HG03025 (cell line): ENCODE measurements around the gene CTBP2.
A peak's percentile ranks its signal among the peaks of the same experiment; 100 is the strongest.

ENCODE experiments used
- ATAC-seq: cut with Tn5 transposase; IDR thresholded peaks from one replicate; pipeline ENCODE4 v1.9.1; 2021; ENCODE audit warnings: mild to moderate bottlenecking, moderate library complexity; ENCODE audit not compliant: unreplicated experiment, low FRiP score

CTBP2 gene

DNA sequence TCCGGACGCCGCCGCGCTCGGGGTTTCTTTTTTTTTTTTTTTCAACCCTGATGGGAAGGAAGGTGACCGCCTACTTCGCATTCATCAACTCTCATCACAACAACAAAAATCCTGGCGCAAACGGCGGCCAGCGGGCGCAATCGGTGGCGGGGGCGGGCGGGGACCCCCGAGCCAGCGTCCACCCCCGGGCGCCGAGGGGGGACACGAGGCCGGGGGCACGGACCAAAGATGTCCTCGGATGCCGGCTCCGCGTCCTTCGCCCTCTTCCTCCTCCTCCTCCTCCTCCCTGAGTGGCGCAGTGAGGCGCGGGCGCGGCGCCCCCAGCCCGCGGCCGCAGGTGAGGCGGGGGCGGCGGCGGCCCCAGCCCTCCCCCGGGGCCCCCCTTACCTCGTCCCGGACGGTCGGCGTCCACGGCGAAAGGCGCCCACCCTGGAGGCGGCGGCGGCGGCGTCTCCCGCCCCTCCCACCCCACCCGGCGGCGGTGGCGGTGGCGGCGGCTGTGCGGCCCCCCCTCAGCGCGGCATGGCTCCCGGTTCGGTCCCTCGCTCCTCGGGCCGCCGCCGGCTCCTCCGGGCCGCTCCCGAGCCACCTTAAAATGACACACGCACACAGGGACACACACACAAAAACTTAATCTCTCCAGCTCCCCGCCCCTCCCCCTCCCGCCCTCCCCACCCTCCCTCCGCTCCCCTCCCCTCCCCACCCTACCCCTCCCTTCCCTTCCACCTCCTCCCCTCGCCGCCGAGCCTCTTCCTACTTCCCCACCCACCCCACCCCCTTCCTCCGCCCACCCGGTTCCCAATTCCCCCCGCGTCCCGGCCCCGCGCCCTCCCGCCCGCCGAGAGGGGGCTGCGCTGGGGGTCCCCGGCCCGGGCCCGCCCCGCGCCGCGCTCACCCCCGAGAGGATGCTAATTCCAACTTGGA is at the start of gene CTBP2:
Gene CTBP2, minus strand, starts transcription at position 632 of the 924 bp plus-strand sequence.
- ATAC-seq, result no peak

DNA sequence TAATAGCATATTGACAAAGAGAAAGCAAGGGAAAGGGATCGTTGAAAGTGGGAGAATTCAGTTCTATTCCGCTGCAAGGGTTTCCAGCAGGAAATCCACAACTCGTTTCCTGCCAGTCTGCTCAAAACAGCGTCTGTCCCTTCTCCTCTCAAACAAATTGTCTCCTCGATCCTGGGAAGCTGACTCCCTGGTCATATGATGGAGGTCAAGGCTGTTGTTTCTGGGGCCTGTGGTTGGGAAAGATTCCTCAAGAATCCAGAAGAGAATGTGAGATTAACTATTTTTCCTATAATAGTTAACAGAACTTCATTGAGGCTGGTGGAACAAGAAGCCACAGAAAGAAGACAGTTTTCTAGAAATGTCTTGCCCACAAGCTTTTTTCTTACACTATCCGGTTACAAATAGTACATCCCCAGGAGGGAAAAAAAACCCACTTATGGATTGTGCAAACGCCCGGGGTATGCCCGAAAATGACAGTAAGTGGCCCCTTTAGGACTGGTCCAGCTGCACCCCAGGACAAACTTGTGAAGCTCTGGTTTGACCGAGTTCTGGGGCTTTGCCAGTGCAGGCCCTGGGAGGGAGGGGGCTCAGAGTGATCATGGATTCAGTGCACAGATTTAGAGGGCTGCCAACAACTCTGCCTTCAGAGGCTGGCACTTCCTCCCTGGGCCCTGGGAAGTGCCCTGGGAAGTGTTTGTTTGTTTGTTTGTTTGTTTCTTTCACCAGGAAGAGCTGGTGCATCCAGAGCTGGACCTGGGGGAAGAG is 49.4 kb upstream of the CTBP2 start:
- no peak for ATAC-seq

DNA sequence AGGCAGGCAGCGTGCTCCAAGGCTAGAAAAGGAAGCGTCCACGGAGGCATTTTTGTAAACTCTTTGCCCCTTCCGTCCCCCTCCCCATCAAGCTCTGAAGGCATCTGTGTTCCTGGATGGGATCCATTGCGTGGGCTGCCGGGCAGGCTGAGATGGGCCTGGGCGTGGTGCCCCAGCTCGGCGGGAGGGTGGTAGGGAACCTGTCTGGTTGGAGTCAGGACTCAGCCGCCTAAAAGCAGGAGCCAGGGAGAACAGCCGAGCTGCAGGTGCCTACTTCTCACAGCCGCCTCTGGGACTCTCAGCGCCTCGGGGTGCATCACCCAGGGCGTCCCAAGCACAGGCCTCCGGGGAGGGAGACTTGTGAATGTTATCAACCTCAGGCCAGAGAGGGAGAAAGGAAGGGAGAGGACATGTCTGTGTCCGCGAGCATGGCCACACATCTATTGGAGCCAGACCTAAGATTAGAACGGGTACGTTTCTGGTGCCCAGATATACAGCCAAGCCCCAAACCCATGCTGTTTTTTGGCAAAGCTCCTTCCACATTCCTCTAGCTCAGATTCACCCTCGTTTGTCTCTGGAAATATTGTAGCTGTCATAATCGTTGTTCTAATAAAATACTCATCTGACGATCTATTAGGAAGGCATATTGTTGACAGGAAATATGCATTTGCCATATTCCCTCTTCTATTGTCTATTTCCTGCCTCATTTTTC is 48.6 kb upstream of the CTBP2 start:
- no peak for ATAC-seq

DNA sequence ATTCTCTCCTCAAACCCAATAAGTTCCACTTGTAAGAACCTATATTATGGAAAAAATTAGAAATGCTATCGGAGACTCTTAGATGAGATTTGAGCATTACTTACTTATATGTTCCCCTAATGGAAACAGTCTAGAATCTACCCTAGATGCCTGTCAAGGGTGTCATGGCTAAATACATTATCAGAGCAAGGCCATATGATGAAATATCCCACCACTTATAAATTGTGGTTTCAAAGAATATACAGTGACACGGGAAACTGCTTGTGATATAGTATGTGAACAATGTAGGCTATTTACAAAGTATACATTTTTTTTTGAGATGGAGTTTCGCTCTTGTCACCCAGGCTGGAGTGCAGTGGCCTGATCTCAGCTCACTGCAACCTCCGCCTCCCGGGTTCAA is 46.3 kb upstream of the CTBP2 start:
- no peak for ATAC-seq

DNA sequence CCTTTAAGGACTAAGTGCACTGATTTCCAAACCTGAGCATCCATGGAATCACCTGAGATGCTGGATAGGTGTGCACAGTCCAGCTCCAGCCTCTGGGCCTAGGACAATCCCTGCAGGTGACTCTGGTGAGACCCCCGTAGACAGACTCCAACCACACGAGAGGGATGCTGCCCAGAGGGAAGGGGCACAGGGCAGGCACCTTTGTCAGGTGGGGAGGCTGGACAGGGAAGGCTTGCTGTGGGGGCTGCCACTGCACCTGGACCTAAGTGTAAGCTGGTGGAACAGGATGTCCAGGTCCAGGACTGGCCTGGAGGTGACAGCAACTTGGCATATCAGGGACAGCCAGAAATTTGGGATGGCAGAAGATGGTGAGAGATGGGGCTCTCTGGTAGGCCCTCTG is 45.1 kb upstream of the CTBP2 start:
- no peak for ATAC-seq

DNA sequence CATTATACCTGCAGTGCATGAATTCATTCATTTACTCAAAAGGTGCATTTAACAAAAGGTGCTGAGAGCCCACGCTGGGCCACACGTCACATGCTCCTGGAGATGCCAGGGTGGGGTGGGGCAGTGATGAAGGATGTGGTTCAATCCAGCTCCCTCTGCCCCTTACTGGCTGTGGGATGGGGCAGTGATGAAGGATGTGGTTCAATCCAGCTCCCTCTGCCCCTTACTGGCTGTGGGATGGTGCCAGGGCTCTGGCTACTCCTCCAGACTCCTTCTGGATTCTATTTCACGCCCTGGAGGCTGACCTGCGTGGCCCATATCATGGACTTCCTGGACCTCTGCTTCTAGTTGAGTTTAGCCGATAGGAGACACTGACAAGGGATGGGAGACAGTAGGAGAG is 44.0 kb upstream of the CTBP2 start:
- no peak for ATAC-seq

DNA sequence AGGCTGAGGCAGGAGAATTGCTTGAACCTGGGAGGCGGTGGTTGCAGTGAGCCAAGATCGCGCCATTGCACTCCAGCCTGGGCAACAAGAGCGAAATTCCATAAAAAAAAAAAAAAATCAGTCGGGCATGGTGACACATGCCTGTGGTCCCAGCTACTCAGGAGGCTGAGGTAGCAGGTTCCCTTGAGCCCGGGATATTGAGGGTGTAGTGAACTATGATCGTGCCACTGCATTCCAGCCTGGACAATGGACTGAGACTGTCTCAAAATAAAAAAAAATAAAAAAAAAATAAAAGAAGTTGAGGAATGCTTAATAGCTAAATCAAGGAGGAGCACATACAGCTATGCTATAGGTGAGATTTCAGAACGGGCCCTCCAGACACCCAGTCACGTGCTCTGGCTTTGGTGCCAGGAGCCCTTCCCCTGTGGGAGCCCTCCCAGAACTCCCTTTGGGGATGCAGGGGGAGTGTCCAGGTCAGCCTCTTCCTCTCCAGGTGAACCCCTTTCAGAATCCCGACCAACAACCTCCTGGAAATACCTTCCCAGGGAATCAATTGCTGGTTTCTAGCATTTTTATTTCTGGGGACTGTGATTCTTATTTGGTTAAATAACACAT is 42.9 kb upstream of the CTBP2 start:
- no peak for ATAC-seq

DNA sequence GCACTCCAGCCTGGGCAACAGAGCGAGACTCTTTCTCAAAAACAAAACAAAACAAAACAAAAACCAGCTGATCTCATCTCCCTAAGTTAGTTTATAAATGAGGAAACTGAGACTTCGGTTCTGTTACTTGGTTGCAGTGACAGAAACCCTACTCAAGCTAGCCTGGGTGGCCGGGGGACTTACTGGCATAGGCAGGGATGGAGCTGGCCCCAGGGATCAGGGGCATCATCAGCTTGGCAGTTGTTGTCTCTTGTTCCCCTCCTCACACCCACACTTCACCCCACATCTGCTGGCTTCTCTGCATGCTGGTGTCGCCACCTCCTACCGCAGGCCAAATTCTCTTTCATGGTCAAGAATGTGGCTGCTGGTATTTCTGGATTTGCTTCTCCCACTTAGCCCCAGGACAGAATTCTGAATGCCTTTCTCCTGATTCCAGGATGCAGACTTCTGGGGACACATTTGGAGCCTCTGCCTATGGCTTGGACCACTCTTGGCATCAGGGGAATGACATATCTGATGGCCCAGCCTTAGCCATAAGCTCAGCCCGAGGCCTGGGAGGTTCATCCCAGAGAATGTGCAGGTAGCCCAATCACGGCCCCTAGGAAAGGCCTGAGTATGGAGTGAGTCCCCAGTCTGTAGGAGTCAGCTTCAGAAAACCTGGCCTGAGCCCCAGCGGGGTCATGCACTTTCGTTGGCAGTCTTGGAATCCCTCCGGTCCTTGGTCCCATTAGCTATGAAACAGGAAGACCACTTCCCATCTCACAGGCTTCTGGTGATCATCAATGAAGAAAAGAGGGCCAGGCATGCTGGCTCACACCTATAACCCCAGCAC is 41.6 kb upstream of the CTBP2 start:
- peak; percentile 37 for ATAC-seq

DNA sequence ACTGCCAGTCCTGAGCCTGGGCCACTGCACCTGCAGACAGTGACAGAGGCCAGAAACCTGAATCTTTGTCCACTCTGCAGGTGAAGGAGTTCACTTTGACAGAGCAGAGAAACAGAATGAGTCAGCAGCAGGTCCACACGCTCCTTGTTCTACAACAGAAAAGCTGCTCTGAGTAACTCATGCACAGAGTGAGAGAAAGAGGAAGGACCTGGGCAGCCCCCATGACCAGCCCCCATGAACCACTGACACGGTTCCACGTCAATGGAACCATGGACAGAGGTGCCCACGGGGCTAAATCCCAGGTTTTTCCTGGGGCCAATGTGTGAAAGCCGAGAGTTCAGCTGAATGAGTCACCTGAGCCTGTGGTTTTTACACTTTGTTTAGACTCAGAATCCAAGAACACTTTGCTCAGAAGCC is 40.8 kb upstream of the CTBP2 start:
- ATAC-seq, result peak; percentile 90

DNA sequence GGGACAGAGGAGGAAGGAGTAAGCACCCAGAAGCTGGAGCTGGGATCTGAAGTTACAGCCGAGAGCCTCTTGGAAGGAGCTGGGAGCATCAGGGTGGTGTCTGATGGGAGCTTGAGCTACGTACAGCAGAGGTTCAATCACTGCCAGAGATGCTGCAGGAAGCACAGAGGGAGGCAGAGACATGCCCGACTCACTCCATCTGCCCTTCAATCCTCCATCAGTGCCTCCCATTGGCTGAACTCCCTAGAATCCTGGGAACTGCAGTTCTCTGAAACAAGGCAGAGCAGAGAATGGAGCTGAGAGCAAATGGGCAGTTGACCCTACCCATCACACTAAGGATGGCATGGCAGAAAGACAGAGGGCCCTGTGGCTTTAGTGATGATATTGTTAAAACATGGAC is 40.0 kb upstream of the CTBP2 start:
- no peak for ATAC-seq

DNA sequence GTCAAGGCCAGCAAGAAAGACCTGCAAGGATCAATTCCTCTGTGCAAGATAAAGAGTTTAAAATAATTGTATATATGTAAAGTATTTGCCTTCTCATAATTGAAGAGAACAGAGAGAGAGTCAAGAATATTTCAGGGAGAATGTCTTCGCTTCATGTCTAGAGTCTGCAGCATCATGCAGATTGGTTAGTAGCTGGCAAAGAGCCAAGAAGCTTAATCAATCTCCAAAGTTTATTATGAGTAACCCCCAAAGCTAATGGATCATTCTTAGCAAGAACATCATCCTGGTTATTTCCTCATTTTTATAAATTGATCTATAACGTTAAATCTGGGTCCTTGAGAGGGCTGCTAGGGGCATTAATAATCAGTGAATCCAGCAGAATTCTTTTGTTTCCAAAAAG is 38.9 kb upstream of the CTBP2 start:
- ATAC-seq, result no peak

DNA sequence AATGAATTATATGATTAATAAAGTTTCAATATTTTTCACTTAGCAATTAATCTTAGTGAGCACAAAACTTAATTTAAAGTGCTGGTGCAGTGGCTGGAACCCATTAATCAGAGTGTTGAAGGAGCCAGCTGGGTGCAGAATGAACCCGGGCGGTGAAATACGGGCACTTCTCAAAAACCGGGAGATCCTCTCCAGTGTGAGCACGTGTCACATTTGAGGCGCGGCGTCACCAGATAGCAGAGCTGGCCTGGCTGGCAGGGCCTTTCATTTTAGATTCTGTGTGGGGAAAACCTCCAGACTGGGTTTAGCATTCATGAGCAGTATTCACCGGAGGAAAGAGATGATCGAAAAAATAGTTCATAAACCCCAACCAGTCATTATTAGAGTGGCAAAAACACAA is 34.5 kb upstream of the CTBP2 start:
- no peak for ATAC-seq

DNA sequence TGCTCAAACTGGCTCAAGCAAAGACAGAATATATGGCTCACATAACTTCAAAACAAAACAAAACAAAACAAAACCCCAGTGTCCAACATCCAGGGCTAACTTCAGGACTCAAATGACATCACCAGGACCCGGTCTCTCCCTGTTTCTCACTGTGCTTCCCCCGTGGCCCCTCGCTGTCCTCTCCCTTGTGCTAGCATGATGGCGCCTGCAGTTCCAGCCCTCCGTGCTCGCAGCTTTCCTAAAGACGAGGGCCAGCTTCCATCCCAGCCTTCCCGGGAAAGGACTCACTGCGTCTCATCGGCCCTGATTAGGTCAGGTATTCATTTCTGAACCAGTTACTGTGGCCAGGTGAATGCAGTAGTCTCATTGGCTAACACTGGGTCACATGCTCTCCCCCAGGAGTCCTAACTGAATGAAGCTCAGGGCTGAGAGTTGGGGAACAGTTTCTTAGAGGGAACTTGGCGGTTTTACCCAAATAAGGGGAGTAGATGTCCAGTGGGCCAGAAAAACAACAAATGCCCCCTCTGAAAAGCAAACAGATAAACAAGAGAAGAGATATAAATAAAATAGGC is 33.0 kb upstream of the CTBP2 start:
- no peak for ATAC-seq

DNA sequence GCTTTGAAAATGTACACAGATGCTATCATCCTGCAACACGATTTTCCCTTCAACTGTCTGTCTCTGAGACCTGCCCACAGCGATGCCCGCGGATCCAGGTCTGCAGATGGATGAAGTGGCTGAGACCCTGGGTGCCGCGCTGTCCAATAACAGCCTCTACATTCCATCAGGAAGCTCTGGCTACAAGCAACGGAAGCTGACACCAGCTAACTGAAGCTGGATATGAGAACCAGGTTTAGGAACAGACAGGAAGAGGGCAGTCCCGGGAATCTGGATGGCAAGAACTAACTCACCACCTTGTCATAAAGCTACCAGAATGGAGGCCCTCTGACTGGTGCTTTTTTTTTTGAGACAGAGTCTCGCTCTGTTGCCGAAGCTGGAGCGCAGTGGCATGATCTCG is 32.3 kb upstream of the CTBP2 start:
- no peak for ATAC-seq

DNA sequence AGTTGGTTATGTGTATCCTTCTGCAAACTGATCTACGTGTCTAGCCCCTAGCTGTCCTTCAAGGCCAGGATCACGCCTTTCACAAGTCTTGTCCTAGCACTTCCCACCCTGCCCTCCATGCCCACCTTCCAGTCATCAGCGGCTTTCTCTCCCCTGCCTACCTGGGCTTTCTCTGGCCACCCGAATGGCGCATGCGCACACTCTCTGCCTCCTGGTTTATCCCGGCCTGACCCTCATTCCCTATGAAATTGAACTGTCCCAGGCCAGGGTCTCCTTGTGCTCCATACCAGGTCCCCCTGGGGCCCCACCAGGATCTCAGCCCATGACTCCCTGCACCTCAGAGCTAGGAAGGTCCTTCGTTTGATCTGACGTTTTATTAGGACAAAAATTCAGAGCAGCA is 31.6 kb upstream of the CTBP2 start:
- no peak for ATAC-seq

DNA sequence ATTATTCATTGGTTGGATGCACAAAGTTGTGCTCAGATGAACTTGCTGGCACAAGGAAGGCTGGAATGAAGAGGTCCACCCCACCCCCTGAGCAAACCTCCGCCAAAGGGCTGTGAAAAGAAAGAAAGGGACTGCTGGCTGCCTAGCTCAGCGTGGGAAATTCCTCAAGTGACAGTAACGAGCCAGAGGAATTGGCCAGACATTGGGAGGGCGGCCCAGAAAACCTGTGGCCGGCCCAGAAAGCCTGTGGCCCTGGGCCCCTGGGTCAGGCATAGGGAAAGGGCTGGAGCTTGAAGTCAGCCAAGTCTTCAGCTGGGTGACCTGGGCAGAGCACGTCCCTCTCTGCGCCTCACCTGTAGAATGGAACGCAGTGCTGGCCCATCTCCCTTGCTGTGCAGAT is 30.6 kb upstream of the CTBP2 start:
- no peak for ATAC-seq

DNA sequence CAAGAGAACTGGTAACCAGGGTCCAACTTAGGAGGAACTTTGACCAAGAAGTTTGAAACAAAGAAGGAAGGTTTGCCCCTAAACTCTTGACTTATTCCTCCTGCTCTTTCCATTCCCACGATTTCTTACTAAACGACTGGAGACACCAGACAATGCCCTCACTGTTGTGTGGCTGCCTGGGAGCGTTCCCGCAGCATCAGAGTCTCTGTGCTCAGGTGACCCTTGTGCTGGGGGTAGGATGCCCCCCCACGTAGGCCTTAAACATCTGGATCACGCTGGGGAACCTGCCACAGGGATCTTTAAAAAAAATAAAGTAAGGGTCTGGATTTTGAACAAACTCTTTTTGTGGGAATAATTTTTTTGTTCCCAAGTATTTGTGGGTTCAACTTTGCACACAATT is 30.1 kb upstream of the CTBP2 start:
- no peak for ATAC-seq

DNA sequence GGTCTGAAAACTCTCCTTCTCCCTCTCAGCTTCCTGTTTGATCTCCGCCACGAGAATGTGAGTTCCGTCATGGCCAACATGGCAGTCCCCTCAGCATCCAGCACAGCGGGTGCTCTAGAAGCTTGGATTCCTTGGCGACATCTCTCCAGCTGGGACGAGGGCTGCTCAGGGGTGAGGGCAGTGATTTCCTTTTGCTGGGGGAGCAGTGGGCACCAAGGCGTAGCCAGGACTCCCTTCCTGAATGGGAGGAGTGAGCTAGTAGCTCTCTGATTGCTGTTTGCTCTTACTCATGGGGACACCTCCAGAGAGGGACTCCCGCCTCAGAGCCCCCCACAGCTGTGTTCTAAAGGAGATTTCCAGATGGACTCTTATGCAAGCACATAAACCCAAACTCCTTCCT is 28.8 kb upstream of the CTBP2 start:
- no peak for ATAC-seq
